ENCODE measurements around the gene COX8A. TPM values are rescaled to one million over a fixed set of nuclear protein-coding genes. Genes with fewer than 3 reads are reported as not detected.

The COX8A gene
- total RNA-seq, 6 experiments from 2014 or later: 144 to 385 (median 177) TPM

DNA sequence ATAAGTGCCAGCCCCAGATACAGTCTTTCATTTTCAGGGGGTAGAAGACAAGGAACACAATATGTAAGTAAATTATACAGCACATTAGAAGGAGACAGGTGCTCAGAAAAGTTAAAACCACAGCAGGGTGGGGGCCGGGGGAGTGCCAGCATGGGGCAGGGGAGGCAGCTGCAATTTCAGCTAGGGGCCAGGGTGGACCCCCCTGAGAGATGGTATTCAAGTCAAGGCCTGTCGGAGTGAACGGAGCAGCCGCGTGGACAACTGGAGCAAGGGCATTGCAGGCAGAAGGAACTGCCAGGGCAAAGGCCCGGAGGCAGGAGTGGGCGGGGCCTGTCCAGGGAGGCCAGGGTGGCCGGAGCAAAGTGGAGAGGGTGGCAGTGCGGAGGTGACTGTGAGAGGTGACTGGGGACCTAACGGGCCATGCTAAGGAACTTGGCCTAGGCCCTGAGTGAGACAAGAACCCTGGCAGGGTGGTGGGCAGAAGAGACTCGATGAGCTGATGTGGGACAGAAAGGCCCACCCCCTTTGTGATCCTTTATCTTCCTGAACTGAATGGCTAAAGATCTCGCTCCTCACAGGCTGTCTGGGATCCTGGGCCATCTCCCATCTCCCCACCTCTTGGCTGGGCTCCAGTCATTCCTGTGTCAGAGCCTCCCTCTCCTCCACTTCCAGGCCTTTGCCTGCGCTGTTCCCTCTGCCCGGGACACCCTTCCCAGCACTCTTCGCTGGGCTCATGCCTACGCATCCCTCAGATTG lies 38.9 kb downstream of the COX8A start:
- WGBS (ENCODE audit: insufficient coverage, low coverage, low lambda C conversion rate, missing lambda C conversion rate): 93% methylated on average over 5 of the region's 16 CpGs
- Histone ChIP-seq H3K4me3 (no peak overlapping the region), H3K27me3 (no peaks in the 10 kb centered on the region), H3K36me3 (no peaks in the 10 kb centered on the region), H3K27ac (no peak overlapping the region), H3K9me3 (no peaks in the 10 kb centered on the region), H3K4me1 (peaks cover 0 to 5% (median under 1%) of the 10 kb centered on the region in 4 donors)
- ATAC-seq (peak in 2 of 4 donors; percentile 4 to 9), DNase-seq (no peak)
- TF ChIP-seq CTCF (IDR thresholded peaks at IDR 0.05) (no peak), POLR2A (IDR thresholded peaks at IDR 0.05) (no peak)
- intact Hi-C loops (cut with DNase I): no loop called here

GRCh38 chr11:64014356-64014755 lies 39.9 kb downstream of the COX8A start:
- intact Hi-C loops (cut with DNase I): no loop called here
- H3K9me3 ChIP-seq: no peaks in the 10 kb centered on the region
- ATAC-seq (no peak), DNase-seq (no peak)
- H3K4me1 ChIP-seq: no peaks in the 10 kb centered on the region
- TF ChIP-seq POLR2A (IDR thresholded peaks at IDR 0.05) (no peak), CTCF (IDR thresholded peaks at IDR 0.05) (no peak)
- no peaks in the 10 kb centered on the region for H3K27me3 ChIP-seq
- no peak overlapping the region for H3K4me3 ChIP-seq
- H3K27ac ChIP-seq: no peak overlapping the region
- no peaks in the 10 kb centered on the region for H3K36me3 ChIP-seq
- WGBS (ENCODE audit: insufficient coverage, low coverage, low lambda C conversion rate, missing lambda C conversion rate): 95% methylated on average over 7 of the region's 11 CpGs

- no peak for TF ChIP-seq CTCF (IDR thresholded peaks at IDR 0.05)
- TF ChIP-seq POLR2A (IDR thresholded peaks at IDR 0.05): no peak
- no peaks in the 10 kb centered on the region for H3K4me1 ChIP-seq
- no peaks in the 10 kb centered on the region for H3K27me3 ChIP-seq
- no peak overlapping the region for H3K27ac ChIP-seq
- intact Hi-C loops (cut with DNase I): no loop called here
- DNase-seq (no peak), ATAC-seq (no peak)
- no peaks in the 10 kb centered on the region for H3K9me3 ChIP-seq
- no peak overlapping the region for H3K4me3 ChIP-seq
- H3K36me3 ChIP-seq: no peaks in the 10 kb centered on the region
- 85% methylated on average over 13 of the region's 20 CpGs for WGBS (ENCODE audit: insufficient coverage, low coverage, low lambda C conversion rate, missing lambda C conversion rate)
Measured at GRCh38 chr11:64015510-64015909, 41.1 kb downstream of the COX8A start.

- intact Hi-C loops (cut with DNase I): no loop called here
- TF ChIP-seq POLR2A (IDR thresholded peaks at IDR 0.05) (no peak), CTCF (IDR thresholded peaks at IDR 0.05) (no peak)
- Histone ChIP-seq H3K27ac (no peak overlapping the region), H3K36me3 (no peaks in the 10 kb centered on the region), H3K27me3 (no peaks in the 10 kb centered on the region), H3K9me3 (no peaks in the 10 kb centered on the region), H3K4me3 (no peak overlapping the region), H3K4me1 (no peaks in the 10 kb centered on the region)
- DNase-seq (no peak), ATAC-seq (no peak)
- 93% methylated on average over 6 of the region's 35 CpGs for WGBS (ENCODE audit: insufficient coverage, low coverage, low lambda C conversion rate, missing lambda C conversion rate)
Measured at GRCh38 chr11:64015935-64016845, 41.8 kb downstream of the COX8A start.
